Inferior parietal cortex (tissue), 1 donor: ENCODE measurements around the gene NSL1.
"Not testable (repeated sequence)": the region's sequence is repeated elsewhere in the genome, so short reads cannot be mapped to it uniquely, and the experiment has no call there.

Source experiments
- DNase-seq: peaks from one replicate; pipeline ENCODE4 v3.0.0-alpha.2; 2016; ENCODE audit errors: extremely low spot score

The NSL1 gene

GRCh38 chr1:212711974-212712373, 79.6 kb downstream of the NSL1 start:
- not testable (repeated sequence) for DNase-seq

- no peak for DNase-seq
Observed at GRCh38 chr1:212710566-212710965, 81.0 kb downstream of the NSL1 start.

- no peak for DNase-seq
Observed at GRCh38 chr1:212703991-212704564, 87.5 kb downstream of the NSL1 start.

DNA sequence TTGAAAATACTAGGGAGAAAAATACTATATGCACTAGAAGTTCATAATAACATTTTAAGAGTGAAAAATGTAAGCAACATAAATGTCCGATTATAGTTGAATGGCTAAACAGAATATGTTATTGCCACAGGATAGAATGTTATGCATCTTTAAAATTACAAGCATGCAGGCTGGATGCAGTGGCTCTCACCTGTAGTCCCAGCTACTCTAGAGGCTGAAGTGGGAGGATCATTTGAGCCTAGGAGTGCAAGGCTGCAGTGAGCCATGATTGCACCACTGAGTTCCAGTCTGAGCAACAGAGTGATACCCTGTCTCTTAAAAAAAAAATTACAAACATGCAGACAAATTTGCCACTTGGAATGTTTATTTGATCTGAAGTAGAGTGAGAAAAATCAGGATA, 88.9 kb downstream of the NSL1 start:
- DNase-seq, result no peak

DNA sequence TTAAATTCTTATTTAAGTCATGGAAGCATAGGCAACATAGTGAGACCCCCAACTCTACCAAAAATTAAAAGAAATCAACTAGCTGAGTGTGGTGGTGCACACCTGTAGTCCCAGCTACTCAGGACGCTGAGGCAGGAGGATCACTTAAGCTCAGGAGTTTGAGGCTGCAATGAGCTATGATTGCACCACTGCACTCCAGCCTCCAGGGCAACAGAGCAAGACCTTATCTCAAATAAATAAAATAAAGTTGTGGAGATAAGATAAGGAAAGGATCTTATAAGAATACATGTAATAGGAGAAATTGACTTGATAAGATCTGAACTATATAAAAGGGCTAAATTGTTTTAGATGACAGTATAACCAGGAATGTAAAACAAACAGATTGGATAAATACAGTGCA, 89.7 kb downstream of the NSL1 start:
- no peak for DNase-seq

GRCh38 chr1:212700892-212701819, 90.4 kb downstream of the NSL1 start:
- DNase-seq, result peak; percentile 47

DNA sequence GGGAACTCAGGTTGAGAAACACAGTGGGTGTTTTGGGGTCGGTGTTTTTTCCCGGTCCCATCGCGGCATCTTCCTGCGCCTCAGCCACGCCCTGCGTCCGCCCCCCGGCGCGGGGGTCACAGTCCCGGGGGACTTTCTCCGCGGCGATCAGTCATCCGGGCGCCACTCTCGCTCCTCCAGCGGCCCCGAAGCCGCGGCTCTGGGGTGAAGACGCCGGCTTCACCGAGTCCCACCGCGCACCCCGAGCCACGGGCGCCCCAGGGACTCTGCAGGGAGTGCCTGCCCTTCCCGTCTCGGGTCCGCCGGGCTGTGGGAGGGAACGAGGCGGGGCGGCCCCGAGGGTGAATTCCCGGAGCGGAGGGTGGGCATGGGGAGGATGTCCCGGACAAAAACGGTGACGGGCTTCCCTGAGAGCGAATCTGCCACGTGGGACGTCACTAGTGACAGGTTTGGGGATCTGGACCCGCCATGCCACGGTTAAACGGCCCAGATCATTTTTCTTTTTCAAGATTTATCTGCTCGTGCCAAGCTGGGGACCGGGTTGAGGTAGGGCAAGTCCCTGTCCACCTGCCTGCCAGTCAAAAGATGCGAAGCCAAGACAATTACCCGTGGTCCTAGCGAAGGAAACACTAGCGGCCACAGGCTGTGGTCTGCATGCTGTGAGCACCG, 91.2 kb downstream of the NSL1 start:
- DNase-seq, result no peak

- no peak for DNase-seq
Observed at GRCh38 chr1:212699625-212700222, 91.9 kb downstream of the NSL1 start, which contains the start of gene BATF3. Gene BATF3 (minus strand): TSS chr1:212699840. CDS start chr1:212699762, 78 bp downstream.

GRCh38 chr1:212699104-212699624, 92.4 kb downstream of the NSL1 start:
- DNase-seq, result no peak

GRCh38 chr1:212698467-212699103, 93.0 kb downstream of the NSL1 start:
- no peak for DNase-seq

GRCh38 chr1:212696721-212697331, 94.8 kb downstream of the NSL1 start:
- DNase-seq, result no peak

GRCh38 chr1:212692774-212693644, 98.6 kb downstream of the NSL1 start:
- DNase-seq, result no peak

GRCh38 chr1:212691561-212692071, 100.0 kb downstream of the NSL1 start:
- DNase-seq, result no peak

GRCh38 chr1:212690816-212691403, 100.7 kb downstream of the NSL1 start:
- DNase-seq, result no peak

DNA sequence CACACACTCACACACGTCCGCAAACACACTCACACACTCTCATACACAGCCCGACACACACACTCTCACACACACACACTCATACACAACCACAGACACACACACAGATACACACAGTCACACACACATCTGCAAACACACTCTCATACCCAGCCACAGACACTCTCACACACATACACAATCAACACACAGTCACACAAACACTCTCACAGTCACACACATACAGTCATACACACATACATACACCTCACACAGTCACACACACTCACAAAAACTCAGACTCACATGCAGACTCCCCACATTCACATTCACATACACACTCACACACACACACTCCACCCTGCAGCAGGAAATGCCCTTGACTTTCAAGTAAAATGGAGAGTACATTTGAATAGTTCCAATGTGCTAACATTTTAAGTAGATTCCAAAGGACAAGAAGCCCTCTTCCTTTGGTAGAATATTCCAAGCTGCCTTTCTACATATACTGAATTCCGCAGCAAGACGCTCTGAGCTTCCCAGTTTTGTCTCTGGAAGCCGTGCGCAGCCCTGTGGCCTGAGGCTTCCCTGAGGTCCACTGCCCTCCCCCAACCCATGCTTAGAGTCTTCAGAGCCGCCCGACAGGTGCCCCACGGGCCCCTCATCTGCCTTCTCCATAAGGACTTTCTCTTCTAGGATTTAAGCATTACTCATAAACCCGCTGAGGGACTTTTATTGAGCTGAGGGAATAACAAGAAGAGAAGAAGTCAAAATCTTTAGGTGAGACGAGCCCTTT, 101.6 kb downstream of the NSL1 start:
- DNase-seq, result no peak

- DNase-seq, result no peak
Observed at GRCh38 chr1:212689196-212689725, 102.3 kb downstream of the NSL1 start.

- no peak for DNase-seq
Observed at GRCh38 chr1:212688341-212689047, 103.1 kb downstream of the NSL1 start.

DNA sequence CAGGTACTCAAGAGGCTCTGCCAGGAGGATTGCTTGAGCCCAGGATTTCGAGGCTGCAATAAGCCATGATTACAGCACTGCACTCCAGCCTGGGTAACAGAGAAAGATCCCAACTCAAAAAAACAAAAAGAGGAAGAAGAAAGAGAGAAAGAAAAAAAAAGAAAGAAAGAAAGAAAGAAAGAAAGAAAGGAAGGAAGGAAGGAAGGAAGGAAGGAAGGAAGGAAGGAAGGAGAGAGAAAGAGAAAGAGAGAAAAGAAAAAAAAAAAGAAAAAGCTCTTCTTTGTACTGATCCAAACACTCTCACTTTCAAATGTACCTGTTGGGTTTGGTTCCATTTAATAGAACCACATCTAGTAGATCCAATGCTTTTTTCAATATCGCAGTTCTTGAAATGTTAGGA, 103.8 kb downstream of the NSL1 start:
- DNase-seq, result no peak
